Ishikawa (cell line): Measurements from ENCODE around the gene RBM19.

ENCODE experiments used
- CEBPB ChIP-seq: IDR thresholded peaks from 2 replicates; pipeline ENCODE4 v1.6.1; 2012
- CREB1 ChIP-seq: IDR thresholded peaks from 2 replicates; pipeline ENCODE4 v1.6.1; 2012; ENCODE audit warnings: low read depth
- EGR1 ChIP-seq: IDR thresholded peaks from 2 replicates; pipeline ENCODE4 v1.6.1; 2012
- EP300 ChIP-seq: IDR thresholded peaks from 2 replicates; pipeline ENCODE4 v1.6.1; 2012; ENCODE audit warnings: borderline replicate concordance
- FOXM1 ChIP-seq: IDR thresholded peaks from 2 replicates; pipeline ENCODE4 v1.6.1; 2012; ENCODE audit warnings: low read depth, borderline replicate concordance
- NFIC ChIP-seq: IDR thresholded peaks from 2 replicates; pipeline ENCODE4 v1.6.1; 2012
- RAD21 ChIP-seq: IDR thresholded peaks from 2 replicates; pipeline ENCODE4 v1.6.1; 2012; ENCODE audit warnings: low read depth
- TAF1 ChIP-seq: IDR thresholded peaks from 2 replicates; pipeline ENCODE4 v1.6.1; 2012; ENCODE audit warnings: low read depth, mild to moderate bottlenecking
- TCF12 ChIP-seq: IDR thresholded peaks from 2 replicates; pipeline ENCODE4 v1.6.1; 2012; ENCODE audit warnings: low read depth
- TEAD4 ChIP-seq: IDR thresholded peaks from 2 replicates; pipeline ENCODE4 v1.6.1; 2012
- YY1 ChIP-seq: IDR thresholded peaks from 2 replicates; pipeline ENCODE4 v1.6.1; 2012; ENCODE audit warnings: low read depth
- ZBTB7A ChIP-seq: IDR thresholded peaks from 2 replicates; pipeline ENCODE4 v1.6.1; 2012; ENCODE audit warnings: low read depth
- TF ChIP-seq, protein P1 (sequence below): IDR thresholded peaks from 2 replicates; pipeline ENCODE4 v1.6.1; 2012; ENCODE audit warnings: low read depth, mild to moderate bottlenecking
- TF ChIP-seq, protein P2 (sequence below): IDR thresholded peaks from 2 replicates; pipeline ENCODE4 v1.6.1; 2012
- TF ChIP-seq, protein P3 (sequence below): IDR thresholded peaks from 2 replicates; pipeline ENCODE4 v1.6.1; 2012

The RBM19 gene

DNA sequence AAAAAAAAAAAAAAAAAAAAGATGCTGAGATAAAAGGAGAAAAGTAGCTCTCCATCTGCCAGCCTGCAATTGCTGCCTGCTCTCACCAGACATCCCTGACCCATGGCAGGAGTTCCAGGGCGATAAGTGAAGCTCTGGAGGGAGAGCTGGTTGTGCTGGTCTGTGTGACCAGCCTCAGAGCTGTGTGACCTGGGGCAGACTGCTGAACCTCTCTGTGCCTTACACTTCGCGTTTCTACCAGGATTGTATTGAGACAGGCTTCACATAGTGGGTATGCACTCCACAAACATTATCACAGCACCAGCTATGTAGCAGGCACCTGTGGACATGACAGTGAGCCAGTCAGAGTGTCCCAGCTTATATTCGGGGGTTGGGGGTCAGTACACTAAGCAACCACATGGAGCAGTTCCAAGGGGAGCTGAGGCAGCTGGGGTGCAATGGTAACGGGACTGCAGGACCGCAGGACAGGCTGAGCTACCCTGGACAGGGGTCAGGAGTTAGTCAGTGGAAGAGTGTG lies 57.5 kb downstream of the RBM19 start:
- TF ChIP-seq ZBTB7A = no peak

DNA sequence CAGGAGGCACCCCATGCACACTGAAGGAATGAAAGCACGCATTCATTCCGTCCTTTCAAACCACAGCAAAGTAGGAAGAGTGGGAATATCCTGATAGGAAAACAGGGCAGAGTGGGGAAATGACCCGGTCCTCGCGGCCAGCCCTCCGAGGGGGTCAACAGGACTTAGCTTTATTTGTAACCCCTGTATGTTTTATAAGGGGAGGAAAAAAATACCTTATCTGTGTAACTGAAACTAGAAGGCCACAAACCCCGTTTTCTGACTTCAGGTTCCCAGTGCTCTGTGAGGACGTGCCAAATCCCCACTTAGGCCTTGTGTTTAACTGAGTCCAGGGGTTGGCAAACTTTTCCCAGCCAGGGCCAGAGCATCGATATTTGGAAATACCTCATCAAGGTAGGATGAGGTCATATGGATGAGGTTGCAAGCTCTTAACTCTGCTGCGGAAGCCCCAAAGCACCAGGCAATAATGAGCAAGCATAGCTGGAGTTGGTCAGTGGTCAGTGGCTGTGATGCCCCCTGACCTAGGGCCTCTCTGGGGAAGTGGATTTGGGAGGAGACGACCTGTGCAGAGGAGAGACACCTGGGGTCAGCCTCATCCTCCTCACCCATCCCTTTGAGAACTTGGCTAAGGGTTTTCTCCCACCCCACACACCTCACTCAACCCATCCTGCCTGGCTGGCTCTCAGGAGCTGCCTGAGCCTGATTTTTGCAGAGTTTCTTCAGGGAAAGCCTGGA lies 58.5 kb downstream of the RBM19 start:
- TF ChIP-seq EP300 = no peak
- TF ChIP-seq ZBTB7A = no peak
- no peak for TF ChIP-seq YY1
- TF ChIP-seq, protein P1, sequence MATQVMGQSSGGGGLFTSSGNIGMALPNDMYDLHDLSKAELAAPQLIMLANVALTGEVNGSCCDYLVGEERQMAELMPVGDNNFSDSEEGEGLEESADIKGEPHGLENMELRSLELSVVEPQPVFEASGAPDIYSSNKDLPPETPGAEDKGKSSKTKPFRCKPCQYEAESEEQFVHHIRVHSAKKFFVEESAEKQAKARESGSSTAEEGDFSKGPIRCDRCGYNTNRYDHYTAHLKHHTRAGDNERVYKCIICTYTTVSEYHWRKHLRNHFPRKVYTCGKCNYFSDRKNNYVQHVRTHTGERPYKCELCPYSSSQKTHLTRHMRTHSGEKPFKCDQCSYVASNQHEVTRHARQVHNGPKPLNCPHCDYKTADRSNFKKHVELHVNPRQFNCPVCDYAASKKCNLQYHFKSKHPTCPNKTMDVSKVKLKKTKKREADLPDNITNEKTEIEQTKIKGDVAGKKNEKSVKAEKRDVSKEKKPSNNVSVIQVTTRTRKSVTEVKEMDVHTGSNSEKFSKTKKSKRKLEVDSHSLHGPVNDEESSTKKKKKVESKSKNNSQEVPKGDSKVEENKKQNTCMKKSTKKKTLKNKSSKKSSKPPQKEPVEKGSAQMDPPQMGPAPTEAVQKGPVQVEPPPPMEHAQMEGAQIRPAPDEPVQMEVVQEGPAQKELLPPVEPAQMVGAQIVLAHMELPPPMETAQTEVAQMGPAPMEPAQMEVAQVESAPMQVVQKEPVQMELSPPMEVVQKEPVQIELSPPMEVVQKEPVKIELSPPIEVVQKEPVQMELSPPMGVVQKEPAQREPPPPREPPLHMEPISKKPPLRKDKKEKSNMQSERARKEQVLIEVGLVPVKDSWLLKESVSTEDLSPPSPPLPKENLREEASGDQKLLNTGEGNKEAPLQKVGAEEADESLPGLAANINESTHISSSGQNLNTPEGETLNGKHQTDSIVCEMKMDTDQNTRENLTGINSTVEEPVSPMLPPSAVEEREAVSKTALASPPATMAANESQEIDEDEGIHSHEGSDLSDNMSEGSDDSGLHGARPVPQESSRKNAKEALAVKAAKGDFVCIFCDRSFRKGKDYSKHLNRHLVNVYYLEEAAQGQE = no peak
- no peak for TF ChIP-seq CREB1
- TF ChIP-seq RAD21 = no peak
- TF ChIP-seq, protein P2, sequence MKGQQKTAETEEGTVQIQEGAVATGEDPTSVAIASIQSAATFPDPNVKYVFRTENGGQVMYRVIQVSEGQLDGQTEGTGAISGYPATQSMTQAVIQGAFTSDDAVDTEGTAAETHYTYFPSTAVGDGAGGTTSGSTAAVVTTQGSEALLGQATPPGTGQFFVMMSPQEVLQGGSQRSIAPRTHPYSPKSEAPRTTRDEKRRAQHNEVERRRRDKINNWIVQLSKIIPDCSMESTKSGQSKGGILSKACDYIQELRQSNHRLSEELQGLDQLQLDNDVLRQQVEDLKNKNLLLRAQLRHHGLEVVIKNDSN = no peak
- TF ChIP-seq EGR1 = no peak
- no peak for TF ChIP-seq TAF1
- no peak for TF ChIP-seq TCF12
- no peak for TF ChIP-seq NFIC
- no peak for TF ChIP-seq TEAD4
- no peak for TF ChIP-seq CEBPB
- TF ChIP-seq, protein P3, sequence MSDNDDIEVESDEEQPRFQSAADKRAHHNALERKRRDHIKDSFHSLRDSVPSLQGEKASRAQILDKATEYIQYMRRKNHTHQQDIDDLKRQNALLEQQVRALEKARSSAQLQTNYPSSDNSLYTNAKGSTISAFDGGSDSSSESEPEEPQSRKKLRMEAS = no peak
- TF ChIP-seq FOXM1 = no peak

DNA sequence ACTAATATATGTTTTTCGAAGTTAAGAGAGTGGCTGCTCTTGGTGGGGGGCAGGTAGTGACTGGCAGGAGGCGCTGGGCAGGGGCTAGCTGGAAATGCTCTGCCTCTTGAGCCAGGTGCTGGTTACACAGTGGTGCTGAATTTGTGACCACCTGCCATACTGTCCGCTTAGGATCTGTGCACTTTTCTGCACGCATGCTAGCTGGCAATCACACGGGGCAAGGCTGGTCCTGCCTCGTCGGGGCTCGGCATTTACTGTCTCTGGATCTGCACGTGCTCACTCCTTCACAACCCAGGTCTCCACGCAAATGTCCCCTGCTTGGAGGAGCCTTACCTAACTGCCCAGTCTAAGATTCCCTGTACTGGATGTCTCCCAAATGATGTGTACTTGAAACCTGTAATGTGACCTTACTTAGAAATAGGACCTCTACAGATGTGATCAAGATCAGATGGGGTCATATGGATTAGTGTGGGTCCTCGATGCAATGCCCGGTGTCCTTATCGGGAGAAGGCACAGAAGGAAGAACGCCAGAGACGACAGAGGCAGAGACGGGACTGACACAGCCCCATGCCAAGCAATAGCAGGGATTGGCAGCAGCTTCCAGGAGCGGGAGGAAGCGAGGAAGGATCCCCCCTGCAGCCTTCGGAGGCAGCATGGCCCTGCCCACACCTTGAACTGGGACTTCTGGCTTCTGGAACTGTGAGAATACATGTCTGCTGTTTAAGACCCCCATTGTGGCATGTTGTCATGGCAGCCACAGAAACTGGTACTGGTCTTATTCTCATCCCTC lies 59.5 kb downstream of the RBM19 start:
- TF ChIP-seq ZBTB7A (no peak), RAD21 (no peak), TAF1 (no peak), NFIC (no peak)
- TF ChIP-seq, protein P3 = no peak

DNA sequence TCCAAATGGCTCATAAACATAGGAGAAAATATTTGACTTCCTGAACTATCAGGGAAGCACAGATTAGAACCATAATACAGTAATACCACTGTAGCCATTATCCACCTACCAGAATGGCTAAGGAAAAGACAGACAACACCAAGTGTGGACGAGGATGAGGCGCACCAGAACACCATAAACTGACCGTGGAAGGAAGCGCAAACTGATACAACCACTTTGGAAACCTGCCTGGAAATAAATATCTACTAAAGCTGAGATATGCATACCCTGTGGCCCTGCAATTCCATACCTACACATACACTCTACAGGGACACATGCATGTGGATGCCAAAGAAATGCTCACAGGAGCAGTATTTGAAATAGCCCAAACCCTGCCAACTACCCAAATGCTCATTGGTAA lies 60.3 kb downstream of the RBM19 start:
- TF ChIP-seq TCF12 = no peak
- TF ChIP-seq, protein P2 = no peak
- TF ChIP-seq, protein P1 = no peak
- TF ChIP-seq, protein P3 = no peak
- no peak for TF ChIP-seq FOXM1
- TF ChIP-seq EGR1 = no peak
- no peak for TF ChIP-seq NFIC
- no peak for TF ChIP-seq CEBPB
- no peak for TF ChIP-seq TAF1
- TF ChIP-seq ZBTB7A = no peak

DNA sequence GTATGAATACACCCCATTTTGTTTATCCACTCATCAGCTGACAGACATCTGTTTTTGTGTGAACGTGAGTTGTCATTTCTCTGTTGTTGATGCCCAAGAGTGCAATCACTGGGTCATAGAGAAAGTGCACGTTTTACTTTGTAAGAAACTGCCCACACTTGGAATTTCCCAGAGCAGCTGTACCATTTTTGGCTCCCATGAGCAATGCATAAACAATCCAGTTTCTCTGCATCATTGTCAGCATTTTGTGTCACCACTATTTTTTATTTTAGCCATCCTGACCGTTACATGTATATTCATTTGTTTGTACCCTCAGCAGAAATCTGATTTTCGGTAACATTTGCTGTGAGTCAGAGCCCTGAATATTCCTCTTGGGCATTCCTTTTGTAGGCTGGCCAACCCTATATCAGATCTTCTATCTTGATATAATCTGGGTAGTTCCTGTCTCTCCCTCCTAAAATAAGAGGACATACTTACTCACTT lies 62.7 kb downstream of the RBM19 start:
- TF ChIP-seq NFIC (no peak), FOXM1 (no peak), EGR1 (no peak), YY1 (no peak), CREB1 (no peak), TAF1 (no peak), ZBTB7A (no peak), CEBPB (no peak), EP300 (no peak), TCF12 (no peak), TEAD4 (no peak), RAD21 (no peak)
- TF ChIP-seq, protein P3 = no peak
- TF ChIP-seq, protein P2 = no peak
- TF ChIP-seq, protein P1 = no peak
